ENCODE measurements around the gene FAT3. TPM values are rescaled to one million over a fixed set of nuclear protein-coding genes. Genes with fewer than 3 reads are reported as not detected.

Gene FAT3
- total and polyA plus RNA-seq, 3 experiments from 2014 or later: not detected

GRCh38 chr11:92204731-92205130 is 19.9 kb upstream of the FAT3 start:
- no peak overlapping the region for H3K27ac Mint-ChIP-seq
- no peaks in the 10 kb centered on the region for H3K27me3 Mint-ChIP-seq
- H3K4me1 Mint-ChIP-seq: no peaks in the 10 kb centered on the region
- no peaks in the 10 kb centered on the region for H3K27me3 ChIP-seq (ENCODE audit: insufficient read depth, low read length, poor library complexity, severe bottlenecking)
- H3K4me3 ChIP-seq (ENCODE audit: low read length): no peak overlapping the region
- peaks cover under 1 to 10% (median 8%) of the 10 kb centered on the region in 5 donors for H3K9me3 Mint-ChIP-seq
- H3K4me1 ChIP-seq (ENCODE audit: insufficient read depth, low read length): no peaks in the 10 kb centered on the region
- H3K27ac ChIP-seq (ENCODE audit: low read depth, low read length): no peak overlapping the region
- no peaks in the 10 kb centered on the region for H3K36me3 Mint-ChIP-seq
- H3K4me3 Mint-ChIP-seq: no peak overlapping the region
- ChIA-PET POLR2A (no interaction called here), CTCF (no interaction called here)
- H3K9me3 ChIP-seq (ENCODE audit: low read length): no peaks in the 10 kb centered on the region
- H3K36me3 ChIP-seq (ENCODE audit: insufficient read depth, low read length): no peaks in the 10 kb centered on the region
- no peak for DNase-seq

GRCh38 chr11:92206441-92206840 is 18.2 kb upstream of the FAT3 start:
- Histone ChIP-seq H3K4me3 (ENCODE audit: low read length) (no peak overlapping the region), H3K36me3 (ENCODE audit: insufficient read depth, low read length) (no peaks in the 10 kb centered on the region), H3K27ac (ENCODE audit: low read depth, low read length) (no peak overlapping the region), H3K4me1 (ENCODE audit: insufficient read depth, low read length) (no peaks in the 10 kb centered on the region), H3K27me3 (ENCODE audit: insufficient read depth, low read length, poor library complexity, severe bottlenecking) (no peaks in the 10 kb centered on the region), H3K9me3 (ENCODE audit: low read length) (no peaks in the 10 kb centered on the region)
- no peak for DNase-seq
- Mint-ChIP-seq H3K9me3 (peaks cover 2 to 13% (median 6%) of the 10 kb centered on the region in 5 donors), H3K27me3 (no peaks in the 10 kb centered on the region), H3K4me3 (no peak overlapping the region), H3K4me1 (no peaks in the 10 kb centered on the region), H3K36me3 (no peaks in the 10 kb centered on the region), H3K27ac (no peak overlapping the region)
- CTCF ChIA-PET: no interaction called here
- POLR2A ChIA-PET: no interaction called here

GRCh38 chr11:92211576-92212167 is 12.9 kb upstream of the FAT3 start:
- CTCF ChIA-PET: no interaction called here
- Mint-ChIP-seq H3K36me3 (no peaks in the 10 kb centered on the region), H3K27me3 (no peaks in the 10 kb centered on the region), H3K4me3 (no peak overlapping the region), H3K4me1 (no peaks in the 10 kb centered on the region), H3K27ac (no peak overlapping the region), H3K9me3 (peaks cover 1 to 10% (median 5%) of the 10 kb centered on the region in 5 donors)
- POLR2A ChIA-PET: no interaction called here
- Histone ChIP-seq H3K27me3 (ENCODE audit: insufficient read depth, low read length, poor library complexity, severe bottlenecking) (no peaks in the 10 kb centered on the region), H3K36me3 (ENCODE audit: insufficient read depth, low read length) (no peaks in the 10 kb centered on the region), H3K4me3 (ENCODE audit: low read length) (no peak overlapping the region), H3K27ac (ENCODE audit: low read depth, low read length) (no peak overlapping the region), H3K9me3 (ENCODE audit: low read length) (no peaks in the 10 kb centered on the region), H3K4me1 (ENCODE audit: insufficient read depth, low read length) (no peaks in the 10 kb centered on the region)
- no peak for DNase-seq

DNA sequence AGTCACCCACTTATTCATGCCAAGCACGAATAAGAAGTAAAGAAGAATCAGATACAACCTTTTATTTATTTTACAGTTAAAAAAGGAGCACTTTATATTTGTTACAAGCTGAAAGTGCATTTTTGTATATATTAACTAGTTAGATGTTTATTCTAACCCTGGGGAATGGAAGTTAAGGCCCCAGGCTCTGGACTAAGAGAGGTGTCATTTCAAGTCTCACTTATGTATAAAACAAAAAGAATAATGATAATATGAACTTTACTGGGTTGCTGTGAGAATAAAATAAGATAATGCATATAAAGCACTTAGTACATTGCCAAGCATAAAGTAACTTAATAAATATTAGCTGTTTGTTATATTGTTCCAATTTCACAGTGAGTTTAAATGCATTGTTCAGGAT is 12.1 kb upstream of the FAT3 start:
- no peaks in the 10 kb centered on the region for H3K27me3 Mint-ChIP-seq

GRCh38 chr11:92216789-92217188 is 7.8 kb upstream of the FAT3 start:
- POLR2A ChIA-PET: no interaction called here
- Histone ChIP-seq H3K36me3 (ENCODE audit: insufficient read depth, low read length) (no peaks in the 10 kb centered on the region), H3K27ac (ENCODE audit: low read depth, low read length) (no peak overlapping the region), H3K4me1 (ENCODE audit: insufficient read depth, low read length) (no peaks in the 10 kb centered on the region), H3K9me3 (ENCODE audit: low read length) (no peaks in the 10 kb centered on the region), H3K4me3 (ENCODE audit: low read length) (no peak overlapping the region), H3K27me3 (ENCODE audit: insufficient read depth, low read length, poor library complexity, severe bottlenecking) (no peaks in the 10 kb centered on the region)
- H3K9me3 Mint-ChIP-seq: peaks cover 0 to 10% (median 5%) of the 10 kb centered on the region in 5 donors
- H3K4me3 Mint-ChIP-seq: no peak overlapping the region
- CTCF ChIA-PET: no interaction called here
- H3K4me1 Mint-ChIP-seq: no peaks in the 10 kb centered on the region
- DNase-seq: no peak
- no peaks in the 10 kb centered on the region for H3K36me3 Mint-ChIP-seq
- H3K27me3 Mint-ChIP-seq: no peaks in the 10 kb centered on the region
- no peak overlapping the region for H3K27ac Mint-ChIP-seq

More for the DNA sequence above, 12.1 kb upstream of the FAT3 start:
- H3K4me1 Mint-ChIP-seq: no peaks in the 10 kb centered on the region
- Histone ChIP-seq H3K4me1 (ENCODE audit: insufficient read depth, low read length) (no peaks in the 10 kb centered on the region), H3K27me3 (ENCODE audit: insufficient read depth, low read length, poor library complexity, severe bottlenecking) (no peaks in the 10 kb centered on the region), H3K36me3 (ENCODE audit: insufficient read depth, low read length) (no peaks in the 10 kb centered on the region), H3K4me3 (ENCODE audit: low read length) (no peak overlapping the region), H3K27ac (ENCODE audit: low read depth, low read length) (no peak overlapping the region), H3K9me3 (ENCODE audit: low read length) (no peaks in the 10 kb centered on the region)
- peaks cover 1 to 10% (median 5%) of the 10 kb centered on the region in 5 donors for H3K9me3 Mint-ChIP-seq
- H3K4me3 Mint-ChIP-seq: no peak overlapping the region
- CTCF ChIA-PET: no interaction called here
- POLR2A ChIA-PET: no interaction called here
- no peak for DNase-seq
- no peak overlapping the region for H3K27ac Mint-ChIP-seq
- no peaks in the 10 kb centered on the region for H3K36me3 Mint-ChIP-seq

GRCh38 chr11:92219476-92219875 is 5.1 kb upstream of the FAT3 start:
- ChIA-PET POLR2A (no interaction called here), CTCF (no interaction called here)
- Histone ChIP-seq H3K27me3 (ENCODE audit: insufficient read depth, low read length, poor library complexity, severe bottlenecking) (no peaks in the 10 kb centered on the region), H3K27ac (ENCODE audit: low read depth, low read length) (no peak overlapping the region), H3K36me3 (ENCODE audit: insufficient read depth, low read length) (no peaks in the 10 kb centered on the region), H3K9me3 (ENCODE audit: low read length) (no peaks in the 10 kb centered on the region), H3K4me1 (ENCODE audit: insufficient read depth, low read length) (no peaks in the 10 kb centered on the region), H3K4me3 (ENCODE audit: low read length) (no peak overlapping the region)
- Mint-ChIP-seq H3K27ac (no peak overlapping the region), H3K4me3 (no peak overlapping the region), H3K9me3 (peaks cover 2 to 22% (median 8%) of the 10 kb centered on the region in 5 donors), H3K27me3 (peaks cover 9 to 15% of the 10 kb centered on the region in 2 donors), H3K4me1 (no peaks in the 10 kb centered on the region), H3K36me3 (peaks cover 0 to 6% (median 0%) of the 10 kb centered on the region in 3 donors)
- DNase-seq: no peak

DNA sequence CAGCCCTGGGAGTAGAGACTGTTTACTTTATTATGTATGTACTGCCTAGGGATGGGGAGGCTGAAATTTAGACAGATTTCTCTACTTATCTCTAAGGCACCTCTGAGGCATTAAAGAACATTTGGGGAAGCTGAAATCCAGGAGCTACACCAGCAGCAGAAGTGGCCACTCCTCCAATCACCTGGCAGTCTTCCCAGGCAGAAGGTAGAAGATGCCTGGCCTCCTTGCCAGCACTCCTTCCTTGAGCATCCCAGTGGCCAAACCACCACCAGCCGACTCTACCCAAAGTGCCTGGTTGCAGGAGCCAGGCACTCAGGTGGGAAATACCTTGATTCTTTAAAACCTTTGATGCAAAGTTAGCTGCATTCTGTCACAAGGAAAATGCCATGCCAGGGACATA is 1.9 kb upstream of the FAT3 start:
- Histone ChIP-seq H3K9me3 (ENCODE audit: low read length) (no peaks in the 10 kb centered on the region), H3K36me3 (ENCODE audit: insufficient read depth, low read length) (no peaks in the 10 kb centered on the region), H3K27me3 (ENCODE audit: insufficient read depth, low read length, poor library complexity, severe bottlenecking) (no peaks in the 10 kb centered on the region), H3K27ac (ENCODE audit: low read depth, low read length) (no peak overlapping the region), H3K4me3 (ENCODE audit: low read length) (no peak overlapping the region), H3K4me1 (ENCODE audit: insufficient read depth, low read length) (no peaks in the 10 kb centered on the region)
- DNase-seq: no peak
- Mint-ChIP-seq H3K27ac (no peak overlapping the region), H3K9me3 (peaks cover 4 to 28% (median 7%) of the 10 kb centered on the region in 5 donors), H3K27me3 (peaks cover 15 to 34% of the 10 kb centered on the region in 2 donors), H3K36me3 (peaks cover 0 to 6% (median 0%) of the 10 kb centered on the region in 3 donors), H3K4me1 (no peaks in the 10 kb centered on the region), H3K4me3 (no peak overlapping the region)
- ChIA-PET POLR2A (no interaction called here), CTCF (no interaction called here)

DNA sequence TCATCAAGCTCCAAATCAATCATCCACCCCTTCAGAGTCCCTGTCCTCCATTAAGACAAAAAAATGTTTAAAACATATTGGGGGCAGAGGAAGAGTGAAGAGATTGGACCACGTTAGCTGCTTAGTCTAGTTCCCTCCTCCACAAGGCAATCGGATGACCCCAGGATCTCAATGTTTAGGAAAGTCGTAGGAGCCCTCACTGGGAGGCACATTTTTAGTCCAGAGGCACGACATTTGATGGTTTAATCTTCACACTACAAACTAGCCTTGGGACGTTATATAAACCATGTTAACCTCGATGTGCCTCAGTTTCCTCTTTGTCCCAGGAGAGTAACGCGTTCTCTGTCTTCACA is 588 bp upstream of the FAT3 start:
- Mint-ChIP-seq H3K27me3 (peaks cover 15 to 37% of the 10 kb centered on the region in 2 donors), H3K36me3 (peaks cover 0 to 6% (median 0%) of the 10 kb centered on the region in 3 donors), H3K4me3 (no peak overlapping the region), H3K27ac (no peak overlapping the region), H3K9me3 (peaks cover 0 to 25% (median 8%) of the 10 kb centered on the region in 5 donors), H3K4me1 (no peaks in the 10 kb centered on the region)
- Histone ChIP-seq H3K9me3 (ENCODE audit: low read length) (no peaks in the 10 kb centered on the region), H3K4me1 (ENCODE audit: insufficient read depth, low read length) (no peaks in the 10 kb centered on the region), H3K27me3 (ENCODE audit: insufficient read depth, low read length, poor library complexity, severe bottlenecking) (no peaks in the 10 kb centered on the region), H3K36me3 (ENCODE audit: insufficient read depth, low read length) (no peaks in the 10 kb centered on the region), H3K4me3 (ENCODE audit: low read length) (no peak overlapping the region), H3K27ac (ENCODE audit: low read depth, low read length) (no peak overlapping the region)
- ChIA-PET POLR2A (no interaction called here), CTCF (no interaction called here)
- DNase-seq: no peak

Data from CD8-positive, alpha-beta memory T cell (primary cell).